ENCODE data around the gene PCSK2.

DNA sequence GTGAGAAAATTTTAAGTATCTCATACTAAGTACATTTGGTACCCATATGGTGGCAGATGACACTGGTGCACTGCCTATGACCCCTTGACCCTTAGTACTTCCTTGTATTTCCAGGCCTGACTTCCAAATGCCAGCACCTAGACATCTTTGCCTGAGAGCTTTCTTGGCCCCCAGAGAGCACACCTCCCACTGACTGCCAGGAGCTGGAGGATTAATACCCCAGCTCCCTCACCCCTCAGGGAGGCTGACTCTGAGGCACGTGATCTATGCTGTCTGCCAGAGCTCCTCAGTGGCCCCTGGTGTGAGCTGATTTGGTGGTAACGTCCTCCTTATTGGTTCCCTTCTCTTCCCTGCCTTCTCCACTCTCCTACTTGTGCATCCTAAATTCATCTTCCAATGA, 266.3 kb downstream of the PCSK2 start:
- TF ChIP-seq CTCF (IDR thresholded peaks at IDR 0.05 in 4 of 5, conservative IDR thresholded peaks at IDR 0.05 in 1 of 5): no peak
- TF ChIP-seq POLR2A (IDR thresholded peaks at IDR 0.05): no peak
